ENCODE measurements around the gene PARG.
"Not testable (repeated sequence)": the region's sequence is repeated elsewhere in the genome, so short reads cannot be mapped to it uniquely, and the experiment has no call there.

The PARG gene

GRCh38 chr10:49830016-49830415 lies 111.8 kb downstream of the PARG start:
- no peak for DNase-seq (ENCODE audit: low read depth in 2 of 2)

- DNase-seq (ENCODE audit: low read depth in 2 of 2) = no peak
Observed at GRCh38 chr10:49827297-49827696, 114.5 kb downstream of the PARG start.

- no peak for DNase-seq (ENCODE audit: low read depth in 2 of 2)
Observed at GRCh38 chr10:49819234-49819958, 122.4 kb downstream of the PARG start.

- no peak for DNase-seq (ENCODE audit: low read depth in 2 of 2)
Observed at GRCh38 chr10:49817845-49818244, 124.0 kb downstream of the PARG start.

GRCh38 chr10:49803988-49804387 lies 137.8 kb downstream of the PARG start:
- DNase-seq (ENCODE audit: low read depth in 2 of 2) = no peak

- no peak for DNase-seq (ENCODE audit: low read depth in 2 of 2)
Observed at GRCh38 chr10:49798275-49798674, 143.6 kb downstream of the PARG start.

GRCh38 chr10:49791100-49791499 lies 150.7 kb downstream of the PARG start:
- DNase-seq (ENCODE audit: low read depth in 2 of 2) = no peak

GRCh38 chr10:49784681-49785080 lies 157.1 kb downstream of the PARG start:
- DNase-seq (ENCODE audit: low read depth in 2 of 2) = no peak

GRCh38 chr10:49783645-49784044 lies 158.2 kb downstream of the PARG start:
- DNase-seq (ENCODE audit: low read depth in 2 of 2) = no peak

GRCh38 chr10:49781247-49781646 lies 160.6 kb downstream of the PARG start:
- no peak for DNase-seq (ENCODE audit: low read depth in 2 of 2)

- DNase-seq (ENCODE audit: low read depth in 2 of 2) = no peak
Observed at GRCh38 chr10:49778197-49778596, 163.6 kb downstream of the PARG start.

GRCh38 chr10:49776851-49777250 lies 165.0 kb downstream of the PARG start:
- no peak for DNase-seq (ENCODE audit: low read depth in 2 of 2)

- DNase-seq (ENCODE audit: low read depth in 2 of 2) = no peak
Observed at GRCh38 chr10:49775014-49775413, 166.8 kb downstream of the PARG start.

GRCh38 chr10:49772944-49773343 lies 168.9 kb downstream of the PARG start:
- DNase-seq (ENCODE audit: low read depth in 2 of 2) = not testable (repeated sequence)

- DNase-seq (ENCODE audit: low read depth in 2 of 2) = not testable (repeated sequence)
Observed at GRCh38 chr10:49771046-49771445, 170.8 kb downstream of the PARG start.

- no peak for DNase-seq (ENCODE audit: low read depth in 2 of 2)
Observed at GRCh38 chr10:49769692-49770091, 172.1 kb downstream of the PARG start.

GRCh38 chr10:49768731-49769130 lies 173.1 kb downstream of the PARG start:
- no peak for DNase-seq (ENCODE audit: low read depth in 2 of 2)

- DNase-seq (ENCODE audit: low read depth in 2 of 2) = no peak
Observed at GRCh38 chr10:49768329-49768728, 173.5 kb downstream of the PARG start.

Measured in stimulated activated CD8-positive, alpha-beta memory T cell treated with anti-CD3 and anti-CD28 coated beads, Interleukin-2, amount 100 ng/mL, for 1 hour (primary cell).